Liver (tissue), 3 donors: ENCODE data around the gene CDK11B.

Experiments used
- ATF3 ChIP-seq: IDR thresholded peaks from 2 replicates; pipeline ENCODE4 v1.6.1; 2016; ENCODE audit warnings: antibody characterized with exemption
- CTCF ChIP-seq: fragments of 150-350 bp; IDR thresholded peaks from 2 replicates; pipeline ENCODE4 v1.5.1; 2017; ENCODE audit warnings: improper control_type of control experiment, low read depth, low read length; ENCODE audit not compliant: missing input control
- EGR1 ChIP-seq, 2 donors: IDR thresholded peaks; 2 replicates each; pipeline ENCODE4 v1.6.1; 2016 to 2018; ENCODE audit warnings: antibody characterized with exemption in 2 of 2, low read depth in 2 of 2
- GABPA ChIP-seq, 2 donors: IDR thresholded peaks in 1 of 2; conservative IDR thresholded peaks in 1 of 2; 2 replicates each; pipeline ENCODE4 v1.6.1; 2016; ENCODE audit warnings: antibody characterized with exemption in 2 of 2, mild to moderate bottlenecking in 1 of 2, moderate library complexity in 1 of 2
- HNF4G ChIP-seq: IDR thresholded peaks from 2 replicates; pipeline ENCODE4 v1.6.1; 2016; ENCODE audit warnings: antibody characterized with exemption
- JUND ChIP-seq, 2 donors: IDR thresholded peaks; 2 replicates each; pipeline ENCODE4 v1.6.1; 2016; ENCODE audit warnings: antibody characterized with exemption in 2 of 2
- MAX ChIP-seq: IDR thresholded peaks from 2 replicates; pipeline ENCODE4 v1.6.1; 2016; ENCODE audit warnings: antibody characterized with exemption
- NR2F2 ChIP-seq: IDR thresholded peaks from 2 replicates; pipeline ENCODE4 v1.6.1; 2016; ENCODE audit warnings: antibody characterized with exemption
- RAD21 ChIP-seq, 2 donors: IDR thresholded peaks; 2 replicates each; pipeline ENCODE4 v1.6.1; 2016; ENCODE audit warnings: antibody characterized with exemption in 2 of 2, mild to moderate bottlenecking in 2 of 2
- RXRA ChIP-seq, 2 donors: IDR thresholded peaks; 2 replicates each; pipeline ENCODE4 v1.6.1; 2017 to 2018; ENCODE audit warnings: antibody characterized with exemption in 2 of 2, mild to moderate bottlenecking in 1 of 2
- SP1 ChIP-seq: IDR thresholded peaks from 2 replicates; pipeline ENCODE4 v1.6.1; 2018; ENCODE audit warnings: antibody characterized with exemption, mild to moderate bottlenecking
- TAF1 ChIP-seq: conservative IDR thresholded peaks from 2 replicates; pipeline ENCODE4 v1.6.1; 2016; ENCODE audit warnings: antibody characterized with exemption, mild to moderate bottlenecking
- TF ChIP-seq, protein P1 (sequence below): IDR thresholded peaks from 2 replicates; pipeline ENCODE4 v1.6.1; 2016; ENCODE audit warnings: antibody characterized with exemption
- TF ChIP-seq, protein P2 (sequence below): IDR thresholded peaks from 2 replicates; pipeline ENCODE4 v1.6.1; 2016; ENCODE audit warnings: antibody characterized with exemption, mild to moderate bottlenecking
- donor health status: healthy.
- donor health status: healthy.

DNA sequence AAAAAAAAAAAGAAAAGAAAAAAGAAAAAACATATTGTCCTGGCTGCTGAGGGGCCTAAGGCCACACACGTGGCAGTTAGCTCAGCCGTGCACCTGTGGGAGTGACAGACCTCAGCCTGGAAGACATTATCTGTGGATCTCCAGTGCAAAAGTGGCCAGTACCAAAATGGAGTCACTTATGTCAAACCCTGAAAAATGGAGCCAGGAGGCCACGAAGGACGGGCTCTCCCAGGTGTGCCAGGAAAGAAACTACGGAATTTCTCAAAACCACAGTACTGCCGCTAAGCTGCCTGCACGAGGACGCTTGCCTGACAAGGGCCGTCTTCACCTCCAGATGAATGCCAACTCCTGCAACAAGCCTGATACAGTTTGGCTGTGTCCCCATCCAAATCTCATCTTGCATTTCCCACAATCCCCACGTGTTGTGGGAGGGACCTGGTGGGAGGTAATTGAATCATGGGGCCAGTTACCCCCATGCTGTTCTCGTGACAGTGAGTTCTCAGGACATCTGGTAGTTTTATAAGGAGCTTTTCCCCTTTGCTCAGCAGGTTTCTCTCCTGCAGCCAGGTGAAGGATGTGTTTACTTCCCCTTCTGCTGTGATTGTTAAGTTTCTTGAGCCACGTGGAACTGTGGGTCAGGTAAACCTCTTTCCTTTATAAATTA is 48.9 kb downstream of the CDK11B start:
- TF ChIP-seq EGR1 (IDR thresholded peaks at IDR 0.05; ENCODE audit: low read depth in 2 of 2) (no peak), SP1 (no peak), CTCF (no peak), NR2F2 (no peak), ATF3 (no peak), MAX (no peak), GABPA (IDR thresholded peaks at IDR 0.05 in 1 of 2, conservative IDR thresholded peaks at IDR 0.05 in 1 of 2) (no peak), RAD21 (IDR thresholded peaks at IDR 0.05) (no peak), JUND (IDR thresholded peaks at IDR 0.05) (no peak), TAF1 (no peak), HNF4G (no peak), RXRA (IDR thresholded peaks at IDR 0.05) (no peak)
- TF ChIP-seq, protein P1, sequence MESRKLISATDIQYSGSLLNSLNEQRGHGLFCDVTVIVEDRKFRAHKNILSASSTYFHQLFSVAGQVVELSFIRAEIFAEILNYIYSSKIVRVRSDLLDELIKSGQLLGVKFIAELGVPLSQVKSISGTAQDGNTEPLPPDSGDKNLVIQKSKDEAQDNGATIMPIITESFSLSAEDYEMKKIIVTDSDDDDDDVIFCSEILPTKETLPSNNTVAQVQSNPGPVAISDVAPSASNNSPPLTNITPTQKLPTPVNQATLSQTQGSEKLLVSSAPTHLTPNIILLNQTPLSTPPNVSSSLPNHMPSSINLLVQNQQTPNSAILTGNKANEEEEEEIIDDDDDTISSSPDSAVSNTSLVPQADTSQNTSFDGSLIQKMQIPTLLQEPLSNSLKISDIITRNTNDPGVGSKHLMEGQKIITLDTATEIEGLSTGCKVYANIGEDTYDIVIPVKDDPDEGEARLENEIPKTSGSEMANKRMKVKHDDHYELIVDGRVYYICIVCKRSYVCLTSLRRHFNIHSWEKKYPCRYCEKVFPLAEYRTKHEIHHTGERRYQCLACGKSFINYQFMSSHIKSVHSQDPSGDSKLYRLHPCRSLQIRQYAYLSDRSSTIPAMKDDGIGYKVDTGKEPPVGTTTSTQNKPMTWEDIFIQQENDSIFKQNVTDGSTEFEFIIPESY: no peak
- TF ChIP-seq, protein P2, sequence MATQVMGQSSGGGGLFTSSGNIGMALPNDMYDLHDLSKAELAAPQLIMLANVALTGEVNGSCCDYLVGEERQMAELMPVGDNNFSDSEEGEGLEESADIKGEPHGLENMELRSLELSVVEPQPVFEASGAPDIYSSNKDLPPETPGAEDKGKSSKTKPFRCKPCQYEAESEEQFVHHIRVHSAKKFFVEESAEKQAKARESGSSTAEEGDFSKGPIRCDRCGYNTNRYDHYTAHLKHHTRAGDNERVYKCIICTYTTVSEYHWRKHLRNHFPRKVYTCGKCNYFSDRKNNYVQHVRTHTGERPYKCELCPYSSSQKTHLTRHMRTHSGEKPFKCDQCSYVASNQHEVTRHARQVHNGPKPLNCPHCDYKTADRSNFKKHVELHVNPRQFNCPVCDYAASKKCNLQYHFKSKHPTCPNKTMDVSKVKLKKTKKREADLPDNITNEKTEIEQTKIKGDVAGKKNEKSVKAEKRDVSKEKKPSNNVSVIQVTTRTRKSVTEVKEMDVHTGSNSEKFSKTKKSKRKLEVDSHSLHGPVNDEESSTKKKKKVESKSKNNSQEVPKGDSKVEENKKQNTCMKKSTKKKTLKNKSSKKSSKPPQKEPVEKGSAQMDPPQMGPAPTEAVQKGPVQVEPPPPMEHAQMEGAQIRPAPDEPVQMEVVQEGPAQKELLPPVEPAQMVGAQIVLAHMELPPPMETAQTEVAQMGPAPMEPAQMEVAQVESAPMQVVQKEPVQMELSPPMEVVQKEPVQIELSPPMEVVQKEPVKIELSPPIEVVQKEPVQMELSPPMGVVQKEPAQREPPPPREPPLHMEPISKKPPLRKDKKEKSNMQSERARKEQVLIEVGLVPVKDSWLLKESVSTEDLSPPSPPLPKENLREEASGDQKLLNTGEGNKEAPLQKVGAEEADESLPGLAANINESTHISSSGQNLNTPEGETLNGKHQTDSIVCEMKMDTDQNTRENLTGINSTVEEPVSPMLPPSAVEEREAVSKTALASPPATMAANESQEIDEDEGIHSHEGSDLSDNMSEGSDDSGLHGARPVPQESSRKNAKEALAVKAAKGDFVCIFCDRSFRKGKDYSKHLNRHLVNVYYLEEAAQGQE: no peak
